Natural killer cell (primary cell): ENCODE data around the gene PLEKHA7. TPM values are rescaled to one million over a fixed set of nuclear protein-coding genes. Genes with fewer than 3 reads are reported as not detected.

Source experiments
- ATAC-seq, 3 donors: fragments of 150-1000 bp in 2 of 3; fragments of 200-7000 bp in 1 of 3; cut with Tn5 transposase; 1 replicate in 1 of 3; 2 replicates in 2 of 3; pipeline ENCODE4 v1.10.0; 2021; ENCODE audit warnings: mild to moderate bottlenecking in 2 of 3, moderate library complexity in 2 of 3
- DNase-seq, 2 donors: peaks; one replicate each; pipeline versions ENCODE4 v3.0.0 to v3.0.0-alpha.2; 2013 to 2021; ENCODE audit warnings: mixed read lengths in 1 of 2
- H3K27ac ChIP-seq: one replicate; pipeline ENCODE4 v1.5.1; 2013; ENCODE audit warnings: mild to moderate bottlenecking, low read length
- H3K27me3 ChIP-seq: one replicate; pipeline ENCODE4 v1.6.1; 2013; ENCODE audit warnings: low read length; ENCODE audit not compliant: control insufficient read depth, insufficient read depth
- H3K36me3 ChIP-seq: one replicate; pipeline ENCODE4 v1.6.1; 2013; ENCODE audit warnings: low read length; ENCODE audit not compliant: control insufficient read depth, insufficient read depth
- H3K4me1 ChIP-seq: one replicate; pipeline ENCODE4 v1.6.1; 2013; ENCODE audit warnings: low read length; ENCODE audit not compliant: control insufficient read depth, insufficient read depth
- H3K4me3 ChIP-seq: one replicate; pipeline ENCODE4 v1.5.1; 2013; ENCODE audit warnings: low read length
- H3K9me3 ChIP-seq: one replicate; pipeline ENCODE4 v1.6.1; 2013; ENCODE audit warnings: low read length; ENCODE audit not compliant: control insufficient read depth, insufficient read depth
- H3K27ac Mint-ChIP-seq, 2 donors: one replicate each; pipeline ENCODE4 v1.8.0; 2022; ENCODE audit warnings: mild to moderate bottlenecking in 2 of 2, mixed read lengths in 2 of 2, moderate library complexity in 1 of 2
- H3K27me3 Mint-ChIP-seq, 2 donors: one replicate each; pipeline ENCODE4 v1.8.0; 2022; ENCODE audit warnings: low read depth in 2 of 2, mixed read lengths in 2 of 2
- H3K36me3 Mint-ChIP-seq: one replicate; pipeline ENCODE4 v1.8.0; 2022; ENCODE audit warnings: mixed read lengths
- H3K4me1 Mint-ChIP-seq, 2 donors: one replicate each; pipeline ENCODE4 v1.8.0; 2022; ENCODE audit warnings: mixed read lengths in 2 of 2
- H3K4me3 Mint-ChIP-seq: one replicate; pipeline ENCODE4 v1.8.0; 2022; ENCODE audit warnings: mild to moderate bottlenecking, moderate library complexity, mixed read lengths
- H3K9me3 Mint-ChIP-seq, 2 donors: one replicate each; pipeline ENCODE4 v1.8.0; 2022; ENCODE audit warnings: mixed read lengths in 2 of 2
- CTCF ChIP-seq: fragments of 200-600 bp; IDR thresholded peaks from one replicate; pipeline ENCODE4 v1.8.0; 2022; ENCODE audit warnings: antibody characterized with exemption
- WGBS: methylation state at CpG from one replicate; pipeline ENCODE4 v1.1.7; 2013; ENCODE audit warnings: missing lambda C conversion rate; ENCODE audit not compliant: insufficient coverage; 5-methylcytosine and 5-hydroxymethylcytosine counted together
- intact Hi-C: fragments of 100-400 bp; cut with micrococcal nuclease; formaldehyde crosslinking; loops from one replicate; pipeline ENCODE4 v1.14.2; 2022
- total RNA-seq, 4 donors: library from RNA; stranded (reverse); fragments of 120-200 nt in 1 of 4; gene quantifications; one replicate each; pipeline versions ENCODE4 v1.2.3 to v1.2.4, GENCODE V29; 2013 to 2022

Gene PLEKHA7
- total RNA-seq, 3 donors from 2014 or later (not counting 1 experiment from before 2014, with no cell fraction given) = 1.00 to 2.5 (median 1.3) TPM

- Histone ChIP-seq H3K9me3 (no peaks in the 10 kb centered on the region), H3K4me3 (no peak overlapping the region), H3K27me3 (no peaks in the 10 kb centered on the region), H3K4me1 (no peaks in the 10 kb centered on the region), H3K36me3 (no peaks in the 10 kb centered on the region), H3K27ac (no peak overlapping the region)
- DNase-seq (no peak), ATAC-seq (no peak)
- H3K9me3 Mint-ChIP-seq = no peaks in the 10 kb centered on the region
- intact Hi-C loops = no loop called here
- H3K4me3 Mint-ChIP-seq = no peak overlapping the region
- H3K4me1 Mint-ChIP-seq = no peaks in the 10 kb centered on the region
- H3K27ac Mint-ChIP-seq = no peak overlapping the region
- H3K27me3 Mint-ChIP-seq = peaks cover 3 to 10% of the 10 kb centered on the region in 2 donors
- no peak for TF ChIP-seq CTCF
- H3K36me3 Mint-ChIP-seq = no peaks in the 10 kb centered on the region
- WGBS = 77% methylated on average over 3 of the region's 3 CpGs
Measured at GRCh38 chr11:16881766-16882165, 132.4 kb downstream of the PLEKHA7 start.

- H3K4me3 ChIP-seq = no peak overlapping the region
- no peaks in the 10 kb centered on the region for H3K4me1 Mint-ChIP-seq
- H3K36me3 Mint-ChIP-seq = no peaks in the 10 kb centered on the region
- peaks cover 5 to 12% of the 10 kb centered on the region in 2 donors for H3K27me3 Mint-ChIP-seq
- TF ChIP-seq CTCF = no peak
- no peaks in the 10 kb centered on the region for H3K36me3 ChIP-seq
- no peak overlapping the region for H3K4me3 Mint-ChIP-seq
- no peak overlapping the region for H3K27ac Mint-ChIP-seq
- 82% methylated on average over 8 of the region's 8 CpGs for WGBS
- no peaks in the 10 kb centered on the region for H3K9me3 Mint-ChIP-seq
- no peak for DNase-seq
- no peaks in the 10 kb centered on the region for H3K4me1 ChIP-seq
- no peak for ATAC-seq
- no peak overlapping the region for H3K27ac ChIP-seq
- intact Hi-C loops = no loop called here
- no peaks in the 10 kb centered on the region for H3K27me3 ChIP-seq
- no peaks in the 10 kb centered on the region for H3K9me3 ChIP-seq
Measured at GRCh38 chr11:16881074-16881709, 133.0 kb downstream of the PLEKHA7 start.

GRCh38 chr11:16880184-16880801 is 133.9 kb downstream of the PLEKHA7 start:
- Histone ChIP-seq H3K27me3 (no peaks in the 10 kb centered on the region), H3K27ac (no peak overlapping the region), H3K4me1 (no peaks in the 10 kb centered on the region), H3K36me3 (no peaks in the 10 kb centered on the region), H3K4me3 (no peak overlapping the region), H3K9me3 (no peaks in the 10 kb centered on the region)
- 77% methylated on average over 7 of the region's 7 CpGs for WGBS
- ATAC-seq (no peak), DNase-seq (no peak)
- Mint-ChIP-seq H3K4me1 (no peaks in the 10 kb centered on the region), H3K4me3 (no peak overlapping the region), H3K9me3 (no peaks in the 10 kb centered on the region), H3K27ac (no peak overlapping the region), H3K36me3 (no peaks in the 10 kb centered on the region), H3K27me3 (peaks cover 9 to 16% of the 10 kb centered on the region in 2 donors)
- no peak for TF ChIP-seq CTCF
- intact Hi-C loops = no loop called here

GRCh38 chr11:16879690-16880089 is 134.5 kb downstream of the PLEKHA7 start:
- Histone ChIP-seq H3K4me1 (no peaks in the 10 kb centered on the region), H3K27me3 (no peaks in the 10 kb centered on the region), H3K27ac (no peak overlapping the region), H3K9me3 (no peaks in the 10 kb centered on the region), H3K4me3 (no peak overlapping the region), H3K36me3 (no peaks in the 10 kb centered on the region)
- Mint-ChIP-seq H3K4me3 (no peak overlapping the region), H3K9me3 (no peaks in the 10 kb centered on the region), H3K27me3 (peaks cover 14 to 16% of the 10 kb centered on the region in 2 donors), H3K27ac (no peak overlapping the region), H3K4me1 (no peaks in the 10 kb centered on the region), H3K36me3 (no peaks in the 10 kb centered on the region)
- ATAC-seq (no peak), DNase-seq (no peak)
- WGBS = 93% methylated on average over 2 of the region's 2 CpGs
- intact Hi-C loops = no loop called here
- TF ChIP-seq CTCF = no peak
